ENCODE results near the gene MDM2. TPM values are rescaled to one million over a fixed set of nuclear protein-coding genes. Genes with fewer than 3 reads are reported as not detected.
"Not testable (repeated sequence)": the region's sequence is repeated elsewhere in the genome, so short reads cannot be mapped to it uniquely, and the experiment has no call there.

MDM2 gene
- total RNA-seq, 1 donor from 2014 or later, result 303 TPM

DNA sequence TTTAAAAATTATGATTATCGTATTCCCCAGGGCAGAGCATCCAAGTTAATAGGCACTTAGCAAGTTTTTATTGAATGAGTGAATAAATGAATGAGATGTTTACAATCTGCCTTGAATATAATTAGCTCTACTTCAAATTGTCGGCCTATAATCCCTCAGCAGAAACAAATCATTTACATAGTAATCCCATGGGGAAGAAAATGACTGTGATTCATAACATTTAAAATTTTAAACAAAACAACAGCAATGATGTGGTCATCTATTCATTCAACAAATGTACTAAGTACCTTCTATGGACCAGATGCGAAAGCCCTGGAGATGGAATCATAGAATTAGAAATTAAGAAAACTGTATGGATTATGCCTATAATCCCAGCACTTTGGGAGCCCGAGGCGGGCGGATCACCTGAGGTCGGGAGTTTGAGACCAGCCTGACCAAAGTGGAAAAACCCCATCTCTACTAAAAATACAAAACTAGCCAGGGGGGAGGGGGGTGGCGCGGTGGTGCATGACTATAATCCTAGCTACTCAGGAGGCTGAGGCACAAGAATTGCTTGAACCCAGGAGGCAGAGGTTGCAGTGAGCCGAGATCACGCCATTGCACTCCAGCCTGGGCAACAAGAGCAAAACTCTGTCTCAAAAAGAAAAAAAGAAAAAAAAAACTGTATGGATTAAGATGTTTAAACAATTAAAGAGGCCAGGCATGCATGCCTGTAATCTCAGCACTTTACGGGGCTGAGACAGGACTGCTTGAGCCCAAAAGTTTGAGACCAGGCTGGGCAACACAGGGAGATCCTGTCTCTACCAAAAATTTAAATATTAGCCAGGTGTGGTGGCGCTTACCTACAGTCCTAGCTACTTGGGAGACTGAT lies 17.7 kb upstream of the MDM2 start:
- Mint-ChIP-seq H3K36me3 (ENCODE audit: low read depth) (no peaks in the 10 kb centered on the region), H3K27me3 (ENCODE audit: insufficient read depth) (no peaks in the 10 kb centered on the region), H3K27ac (no peak overlapping the region), H3K4me3 (no peak overlapping the region), H3K9me3 (no peaks in the 10 kb centered on the region), H3K4me1 (ENCODE audit: low read depth) (peaks cover 6% of the 10 kb centered on the region)
- intact Hi-C loops (cut with micrococcal nuclease), result no loop called here
- DNase-seq (ENCODE audit: low spot score), result no peak

DNA sequence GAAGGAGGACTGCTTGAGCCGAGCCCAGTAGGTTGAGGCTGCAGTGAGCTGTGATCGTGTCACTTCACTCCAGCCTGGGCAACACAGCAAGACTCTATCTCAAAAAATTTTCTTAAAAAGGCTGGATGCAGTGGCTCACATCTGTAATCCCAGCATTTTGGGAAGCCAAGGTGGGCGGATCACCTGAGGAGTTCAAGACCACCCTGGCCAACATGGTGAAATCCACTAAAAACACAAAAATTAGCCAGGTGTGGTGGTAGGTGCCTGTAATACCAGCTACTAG lies 17.1 kb upstream of the MDM2 start:
- H3K36me3 Mint-ChIP-seq (ENCODE audit: low read depth), result no peaks in the 10 kb centered on the region
- intact Hi-C loops (cut with micrococcal nuclease), result no loop called here
- H3K4me1 Mint-ChIP-seq (ENCODE audit: low read depth), result peaks cover 6% of the 10 kb centered on the region
- no peak overlapping the region for H3K4me3 Mint-ChIP-seq
- H3K27me3 Mint-ChIP-seq (ENCODE audit: insufficient read depth), result no peaks in the 10 kb centered on the region
- DNase-seq (ENCODE audit: low spot score), result no peak
- H3K27ac Mint-ChIP-seq, result no peak overlapping the region
- H3K9me3 Mint-ChIP-seq, result no peaks in the 10 kb centered on the region

DNA sequence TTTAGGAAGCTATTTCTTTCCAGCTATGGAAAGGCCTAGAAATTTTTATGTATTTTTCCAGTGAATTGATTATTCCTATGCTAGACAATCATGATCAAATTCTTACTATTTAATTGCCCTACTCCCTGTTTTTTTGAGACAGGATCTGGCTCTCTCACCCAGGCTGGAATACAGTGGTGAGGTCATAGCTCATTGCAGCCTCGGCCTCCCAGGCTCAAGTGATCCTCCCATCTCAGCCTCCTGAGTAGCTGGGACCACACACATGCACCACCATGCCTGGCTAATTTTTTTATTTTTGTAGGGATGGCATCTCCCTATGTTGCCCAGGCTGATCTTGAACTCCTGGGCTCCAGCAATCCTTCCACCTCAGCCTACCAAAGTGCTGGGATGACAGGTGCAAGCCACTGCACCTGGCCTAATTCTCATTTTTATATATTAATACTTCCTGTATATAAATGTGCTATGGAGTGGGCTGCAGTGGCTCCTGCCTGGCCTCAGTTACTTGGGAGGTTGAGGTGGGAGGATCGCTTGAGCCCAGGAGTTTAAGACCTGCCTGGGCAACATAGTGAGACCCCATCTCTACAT lies 16.0 kb upstream of the MDM2 start:
- H3K4me3 Mint-ChIP-seq, result no peak overlapping the region
- no peak for DNase-seq (ENCODE audit: low spot score)

DNA sequence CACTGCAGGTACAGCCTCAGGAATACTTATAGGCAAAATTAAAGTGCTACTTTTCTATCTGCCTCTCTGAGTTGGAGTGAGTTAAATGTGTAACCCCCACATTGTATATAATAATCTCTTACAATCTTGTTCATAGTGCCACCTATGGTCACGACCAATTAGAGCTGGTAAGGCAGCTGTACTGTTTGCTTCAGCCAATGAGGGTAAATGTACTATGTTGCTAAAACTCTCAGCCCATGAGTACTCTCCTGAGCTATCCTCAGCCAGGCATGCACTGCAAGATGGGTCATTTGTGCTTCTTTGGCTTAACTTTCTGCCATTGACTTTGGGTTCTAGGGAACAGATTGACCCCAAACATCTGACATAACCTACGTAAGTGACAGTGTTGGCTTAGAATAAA lies 15.0 kb upstream of the MDM2 start:
- H3K4me3 Mint-ChIP-seq, result no peak overlapping the region
- no peaks in the 10 kb centered on the region for H3K27me3 Mint-ChIP-seq (ENCODE audit: insufficient read depth)
- H3K27ac Mint-ChIP-seq, result no peak overlapping the region
- intact Hi-C loops (cut with micrococcal nuclease), result loop anchor here (2.0 kb wide), 1 partner anchor 14 kb away; no protein-coding TSS in a partner anchor
- H3K36me3 Mint-ChIP-seq (ENCODE audit: low read depth), result no peaks in the 10 kb centered on the region
- H3K4me1 Mint-ChIP-seq (ENCODE audit: low read depth), result no peaks in the 10 kb centered on the region
- DNase-seq (ENCODE audit: low spot score), result no peak
- H3K9me3 Mint-ChIP-seq, result no peaks in the 10 kb centered on the region

More for the DNA sequence above, 16.0 kb upstream of the MDM2 start:
- H3K27ac Mint-ChIP-seq, result no peak overlapping the region
- no peaks in the 10 kb centered on the region for H3K36me3 Mint-ChIP-seq (ENCODE audit: low read depth)
- H3K27me3 Mint-ChIP-seq (ENCODE audit: insufficient read depth), result no peaks in the 10 kb centered on the region
- H3K4me1 Mint-ChIP-seq (ENCODE audit: low read depth), result peaks cover 6% of the 10 kb centered on the region
- intact Hi-C loops (cut with micrococcal nuclease), result loop anchor here (2.0 kb wide), 1 partner anchor 15 kb away; no protein-coding TSS in a partner anchor
- no peaks in the 10 kb centered on the region for H3K9me3 Mint-ChIP-seq

DNA sequence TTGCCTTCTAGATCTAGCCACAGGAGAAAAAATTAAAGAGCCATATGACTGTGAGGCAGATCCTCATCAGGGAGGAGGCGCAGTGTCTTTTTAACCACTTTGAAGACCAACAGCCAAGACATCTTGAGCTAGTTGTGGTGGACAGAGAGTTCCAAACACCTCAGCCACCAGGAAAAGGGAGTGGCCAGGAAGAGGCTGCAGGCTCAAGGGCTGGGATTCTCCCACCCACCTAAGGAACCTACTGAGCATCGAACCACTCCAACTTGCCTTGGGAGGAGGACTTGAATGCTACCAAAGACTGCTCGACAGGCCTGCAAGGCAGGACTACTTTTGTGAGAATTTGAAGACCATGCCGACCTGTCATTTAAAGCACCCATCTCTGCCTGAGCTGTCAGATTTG lies 14.5 kb upstream of the MDM2 start:
- intact Hi-C loops (cut with micrococcal nuclease), result loop anchor here (2.0 kb wide), 1 partner anchor 13 kb away; no protein-coding TSS in a partner anchor
- Mint-ChIP-seq H3K36me3 (ENCODE audit: low read depth) (no peaks in the 10 kb centered on the region), H3K27ac (no peak overlapping the region), H3K4me3 (no peak overlapping the region), H3K27me3 (ENCODE audit: insufficient read depth) (no peaks in the 10 kb centered on the region), H3K9me3 (no peaks in the 10 kb centered on the region), H3K4me1 (ENCODE audit: low read depth) (no peaks in the 10 kb centered on the region)
- DNase-seq (ENCODE audit: low spot score), result no peak

DNA sequence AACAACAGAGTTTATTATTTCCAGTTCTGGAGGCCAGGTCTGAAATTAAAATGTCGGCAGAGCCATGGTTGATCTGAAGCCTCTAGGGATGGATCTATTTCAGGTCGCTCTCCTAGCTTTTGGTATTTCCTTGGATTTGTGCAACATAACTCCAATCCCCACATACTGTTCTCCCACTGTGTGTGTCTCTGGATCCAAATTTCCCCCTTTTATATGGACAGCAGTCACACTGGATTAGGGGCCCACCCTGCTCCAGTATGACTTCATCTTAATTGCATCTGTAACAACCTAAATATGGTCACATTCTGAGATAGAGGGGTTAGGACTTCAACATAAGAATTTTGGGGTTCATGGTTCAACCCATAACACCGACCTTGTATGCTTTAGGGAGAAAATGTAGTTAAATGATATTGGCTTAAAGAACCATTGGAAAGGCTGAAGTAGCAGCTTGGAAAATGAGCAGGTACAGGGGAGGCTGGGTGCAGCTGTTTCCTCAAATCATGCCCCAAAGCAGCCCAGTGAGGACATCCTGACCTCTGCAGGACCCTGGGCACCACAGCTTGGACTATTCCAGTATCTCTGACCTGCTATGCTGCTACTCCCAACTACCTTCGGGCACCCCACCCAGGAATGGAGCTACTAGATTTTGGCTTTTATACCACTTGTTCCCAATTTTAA lies 13.9 kb upstream of the MDM2 start:
- Mint-ChIP-seq H3K36me3 (ENCODE audit: low read depth) (no peaks in the 10 kb centered on the region), H3K9me3 (no peaks in the 10 kb centered on the region), H3K4me1 (ENCODE audit: low read depth) (no peaks in the 10 kb centered on the region), H3K27me3 (ENCODE audit: insufficient read depth) (no peaks in the 10 kb centered on the region), H3K4me3 (no peak overlapping the region), H3K27ac (no peak overlapping the region)
- no peak for DNase-seq (ENCODE audit: low spot score)
- intact Hi-C loops (cut with micrococcal nuclease), result loop anchor here (2.0 kb wide), 1 partner anchor 13 kb away; no protein-coding TSS in a partner anchor

DNA sequence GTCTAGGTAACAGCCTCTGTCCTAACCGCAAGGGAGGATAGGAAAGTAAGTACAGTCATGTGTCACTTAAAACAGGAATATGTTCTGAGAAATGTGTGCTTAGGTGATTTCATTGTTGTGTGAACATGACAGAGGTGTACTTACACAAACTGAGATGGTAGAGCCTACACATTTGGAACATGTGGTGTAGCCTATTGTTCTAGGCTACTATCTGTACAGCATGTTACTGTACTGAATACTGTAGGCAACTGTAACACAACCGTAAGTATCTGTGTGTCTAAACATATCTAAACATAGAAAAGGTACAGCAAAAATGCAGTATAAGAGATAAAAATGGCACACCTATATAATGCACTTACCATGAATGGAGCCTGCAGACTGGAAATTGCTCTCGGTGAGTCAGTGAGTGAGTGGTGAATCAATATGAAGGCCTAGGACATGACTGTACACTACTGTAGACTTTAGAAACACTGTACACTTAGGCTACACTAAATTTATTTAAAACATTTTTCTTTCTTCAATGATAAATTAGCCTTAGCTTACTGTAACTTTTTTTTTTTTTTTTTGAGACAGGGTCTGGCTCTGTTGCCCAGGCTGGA lies 13.2 kb upstream of the MDM2 start:
- H3K4me1 Mint-ChIP-seq (ENCODE audit: low read depth), result no peaks in the 10 kb centered on the region

DNA sequence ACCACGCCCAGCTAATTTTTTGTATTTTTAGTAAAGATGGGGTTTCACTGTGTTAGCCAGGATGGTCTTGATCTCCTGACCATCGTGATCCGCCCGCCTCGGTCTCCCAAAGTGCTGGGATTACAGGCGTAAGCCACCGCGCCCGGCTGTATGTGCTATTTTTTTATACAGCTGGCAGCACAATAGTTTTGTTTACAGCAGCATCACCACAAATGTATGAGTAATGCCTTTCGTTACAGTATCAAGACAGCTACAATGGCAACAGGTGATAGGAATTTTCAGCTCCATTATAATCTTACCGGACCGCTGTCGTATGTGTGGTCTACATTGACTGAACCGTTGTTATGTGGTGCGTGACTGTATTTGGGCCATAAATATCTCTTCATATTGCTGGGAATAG lies 11.6 kb upstream of the MDM2 start:
- H3K4me3 Mint-ChIP-seq, result no peak overlapping the region
- no peak for DNase-seq (ENCODE audit: low spot score)
- intact Hi-C loops (cut with micrococcal nuclease), result no loop called here
- no peaks in the 10 kb centered on the region for H3K9me3 Mint-ChIP-seq
- no peaks in the 10 kb centered on the region for H3K27me3 Mint-ChIP-seq (ENCODE audit: insufficient read depth)
- no peak overlapping the region for H3K27ac Mint-ChIP-seq
- H3K4me1 Mint-ChIP-seq (ENCODE audit: low read depth), result no peaks in the 10 kb centered on the region
- H3K36me3 Mint-ChIP-seq (ENCODE audit: low read depth), result no peaks in the 10 kb centered on the region

More for the DNA sequence above, 13.2 kb upstream of the MDM2 start:
- H3K9me3 Mint-ChIP-seq, result no peaks in the 10 kb centered on the region
- no peaks in the 10 kb centered on the region for H3K36me3 Mint-ChIP-seq (ENCODE audit: low read depth)
- intact Hi-C loops (cut with micrococcal nuclease), result no loop called here
- H3K27ac Mint-ChIP-seq, result no peak overlapping the region
- DNase-seq (ENCODE audit: low spot score), result no peak
- H3K4me3 Mint-ChIP-seq, result no peak overlapping the region
- H3K27me3 Mint-ChIP-seq (ENCODE audit: insufficient read depth), result no peaks in the 10 kb centered on the region

DNA sequence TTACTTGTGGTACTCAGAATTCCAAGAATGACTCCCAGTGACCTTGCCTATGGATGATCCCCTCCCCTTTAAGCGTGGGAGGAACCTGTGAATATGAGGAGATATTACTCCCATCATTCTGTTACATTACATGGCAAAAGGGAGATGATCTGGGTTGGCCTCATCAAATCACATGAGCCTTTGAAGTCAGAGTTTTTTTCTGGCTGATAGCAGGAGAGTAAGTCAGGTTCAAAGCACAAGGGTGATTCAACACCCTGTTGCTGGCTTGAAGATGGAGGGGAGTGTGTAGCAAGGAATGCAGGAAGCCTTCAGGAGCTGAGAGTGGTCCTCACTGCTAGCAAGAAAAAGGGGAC lies 9.1 kb upstream of the MDM2 start:
- Mint-ChIP-seq H3K27ac (no peak overlapping the region), H3K9me3 (no peaks in the 10 kb centered on the region), H3K4me1 (ENCODE audit: low read depth) (peaks cover 5% of the 10 kb centered on the region), H3K27me3 (ENCODE audit: insufficient read depth) (no peaks in the 10 kb centered on the region), H3K36me3 (ENCODE audit: low read depth) (no peaks in the 10 kb centered on the region), H3K4me3 (no peak overlapping the region)
- no peak for DNase-seq (ENCODE audit: low spot score)
- intact Hi-C loops (cut with micrococcal nuclease), result no loop called here

DNA sequence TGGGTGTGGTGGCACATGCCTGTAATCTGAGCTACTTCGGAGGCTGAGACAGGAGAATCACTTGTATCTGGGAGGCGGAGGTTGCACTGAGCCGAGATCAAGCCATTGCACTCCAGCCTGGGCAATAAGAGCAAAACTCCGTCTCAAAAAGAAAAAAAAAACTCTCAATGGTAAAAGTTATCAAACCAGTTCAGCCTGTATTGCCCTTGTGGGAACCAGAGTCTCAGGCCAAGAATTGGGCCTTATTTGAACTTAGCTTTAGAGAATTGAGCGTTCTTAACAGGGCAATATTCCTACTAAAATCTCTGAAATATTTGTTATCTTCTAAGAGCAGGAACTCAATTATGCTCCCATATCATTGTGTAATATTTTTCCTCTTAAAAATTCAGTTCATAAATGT lies 7.7 kb upstream of the MDM2 start:
- no peaks in the 10 kb centered on the region for H3K9me3 Mint-ChIP-seq
- intact Hi-C loops (cut with micrococcal nuclease), result loop anchor here (10.0 kb wide), 2 partner anchors 785 to 1165 kb away; partner anchors contain the start of gene CCT2
- no peak for DNase-seq (ENCODE audit: low spot score)
- no peaks in the 10 kb centered on the region for H3K36me3 Mint-ChIP-seq (ENCODE audit: low read depth)
- no peak overlapping the region for H3K4me3 Mint-ChIP-seq
- H3K4me1 Mint-ChIP-seq (ENCODE audit: low read depth), result peaks cover 5% of the 10 kb centered on the region
- H3K27ac Mint-ChIP-seq, result no peak overlapping the region
- H3K27me3 Mint-ChIP-seq (ENCODE audit: insufficient read depth), result no peaks in the 10 kb centered on the region

DNA sequence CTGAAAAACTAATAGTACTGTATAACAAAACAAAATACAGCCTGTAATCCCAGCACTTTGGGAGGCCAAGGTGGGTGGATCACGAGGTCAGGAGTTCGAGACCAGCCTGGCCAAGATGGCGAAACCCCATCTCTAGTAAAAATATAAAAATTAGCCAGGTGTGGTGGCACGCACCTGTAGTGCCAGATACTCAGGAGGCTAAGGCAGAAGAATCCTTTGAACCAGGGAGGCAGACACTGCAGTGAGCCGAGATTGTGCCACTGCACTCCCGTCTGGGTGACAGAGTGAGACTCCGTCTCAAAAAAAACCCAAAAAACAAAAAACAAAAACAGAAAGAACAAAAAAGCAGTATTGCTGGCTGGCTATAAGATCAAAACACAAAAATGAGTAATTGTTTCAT lies 6.9 kb upstream of the MDM2 start:
- DNase-seq (ENCODE audit: low spot score); H3K4me3 Mint-ChIP-seq; H3K27ac Mint-ChIP-seq; H3K9me3 Mint-ChIP-seq; H3K36me3 Mint-ChIP-seq (ENCODE audit: low read depth); H3K27me3 Mint-ChIP-seq (ENCODE audit: insufficient read depth): not testable (repeated sequence)
- intact Hi-C loops (cut with micrococcal nuclease), result loop anchor here (10.0 kb wide), 2 partner anchors 784 to 1166 kb away; partner anchors contain the start of gene CCT2
- H3K4me1 Mint-ChIP-seq (ENCODE audit: low read depth), result peaks cover 12% of the 10 kb centered on the region

DNA sequence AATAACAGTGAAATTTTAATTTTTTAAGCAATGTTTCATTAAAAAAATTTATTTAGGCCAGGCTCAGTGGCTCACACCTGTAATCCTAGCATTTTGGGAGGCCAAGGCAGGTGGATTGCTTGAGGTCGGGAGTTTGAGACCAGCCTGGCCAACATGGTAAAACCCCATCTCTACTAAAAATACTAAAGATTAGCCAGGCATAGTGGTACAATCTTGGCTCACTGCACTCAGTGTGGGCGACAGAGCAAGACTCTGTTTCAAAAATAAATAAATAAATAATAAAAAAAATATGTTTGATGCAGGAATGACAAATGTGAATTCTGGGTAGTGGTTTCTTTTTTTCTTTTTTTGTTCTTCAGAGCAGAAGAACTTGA lies 5.6 kb upstream of the MDM2 start:
- H3K36me3 Mint-ChIP-seq (ENCODE audit: low read depth); H3K27me3 Mint-ChIP-seq (ENCODE audit: insufficient read depth); H3K9me3 Mint-ChIP-seq; H3K4me3 Mint-ChIP-seq; DNase-seq (ENCODE audit: low spot score); H3K27ac Mint-ChIP-seq: not testable (repeated sequence)
- peaks cover 14% of the 10 kb centered on the region for H3K4me1 Mint-ChIP-seq (ENCODE audit: low read depth)
- intact Hi-C loops (cut with micrococcal nuclease), result loop anchor here (10.0 kb wide), 2 partner anchors 782 to 1168 kb away; partner anchors contain the start of gene CCT2
